OCI-LY7 (cell line): Measurements from ENCODE around the gene ANKRD13C.

Experiments
- CTCF ChIP-seq: fragments of 200-600 bp; sonication (generic); conservative IDR thresholded peaks from 2 replicates; pipeline ENCODE4 v1.5.1; 2014; ENCODE audit warnings: mild to moderate bottlenecking, antibody characterized with exemption, low read length, moderate library complexity, mixed read lengths
- EZH2phosphoT487 ChIP-seq: fragments of 200-600 bp; sonication (generic); IDR thresholded peaks from 2 replicates; pipeline ENCODE4 v1.6.1; 2018; ENCODE audit warnings: low read depth, borderline replicate concordance, mild to moderate bottlenecking, mixed run types, antibody characterized with exemption, low read length, moderate library complexity, mixed read lengths

- TF ChIP-seq EZH2phosphoT487: no peak
- TF ChIP-seq CTCF: no peak
Measured at GRCh38 chr1:70311369-70311768, 43.2 kb downstream of the ANKRD13C start.
